ENCODE measurements around the gene NKAIN2.

DNA sequence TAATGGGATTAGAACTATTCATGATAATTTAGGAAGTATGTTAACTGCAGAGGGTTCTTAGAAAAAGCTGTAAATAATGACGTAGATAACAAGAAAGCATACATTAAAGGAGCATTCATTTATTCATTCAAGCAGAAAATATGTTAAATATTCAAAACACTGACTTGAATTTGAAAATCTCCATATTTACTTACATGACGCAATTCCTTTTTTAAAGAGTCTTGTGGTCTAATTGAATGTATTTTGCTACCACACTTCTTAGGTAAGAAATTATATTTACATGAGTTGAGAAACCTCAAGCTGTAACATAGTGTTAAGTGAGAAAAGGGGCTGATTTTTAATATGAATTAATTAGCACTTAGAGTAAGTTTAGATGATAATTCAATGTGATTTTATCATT is 38.9 kb upstream of the NKAIN2 start:
- TF ChIP-seq CTCF (IDR thresholded peaks at IDR 0.05; ENCODE audit: insufficient read depth, low read length, poor library complexity, severe bottlenecking) (no peak), EZH2phosphoT487 (conservative IDR thresholded peaks at IDR 0.05; ENCODE audit: low read length) (no peak)
